GM18511 (cell line): ENCODE measurements around the gene CFAP299.
"Not testable (repeated sequence)": the region's sequence is repeated elsewhere in the genome, so short reads cannot be mapped to it uniquely, and the experiment has no call there.

ENCODE experiments used
- ATAC-seq: cut with Tn5 transposase; IDR thresholded peaks from one replicate; pipeline ENCODE4 v1.9.1; 2021; ENCODE audit warnings: mild to moderate bottlenecking, moderate library complexity; ENCODE audit not compliant: unreplicated experiment

The CFAP299 gene

DNA sequence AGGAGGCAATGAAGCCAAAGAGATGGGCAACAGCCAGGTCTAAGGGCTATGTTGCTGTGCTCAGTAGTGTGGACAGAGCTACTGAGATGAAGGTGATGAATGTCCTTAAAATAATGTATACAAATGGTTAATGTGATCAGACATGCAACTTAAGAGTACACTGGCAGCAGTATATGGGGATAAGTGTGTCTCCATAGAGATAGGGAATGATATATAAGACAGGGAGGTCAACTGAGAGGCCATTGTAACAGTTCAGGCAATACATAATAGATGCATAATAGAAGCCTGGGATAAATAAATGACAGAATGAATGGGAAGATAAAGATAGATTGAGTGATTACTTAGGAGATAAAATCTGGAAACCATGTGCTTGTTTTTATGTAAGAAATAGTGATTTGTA, 250.0 kb downstream of the CFAP299 start:
- ATAC-seq = no peak

- ATAC-seq = no peak
These were observed 251.2 kb downstream of the CFAP299 start for GRCh38 chr4:80586716-80587115.

GRCh38 chr4:80587871-80588385, 252.4 kb downstream of the CFAP299 start:
- no peak for ATAC-seq

- peak; percentile 76 for ATAC-seq
These were observed 257.4 kb downstream of the CFAP299 start for GRCh38 chr4:80592950-80593349.

GRCh38 chr4:80594701-80595100, 259.2 kb downstream of the CFAP299 start:
- no peak for ATAC-seq

- no peak for ATAC-seq
These were observed 272.9 kb downstream of the CFAP299 start for GRCh38 chr4:80608281-80608980.

DNA sequence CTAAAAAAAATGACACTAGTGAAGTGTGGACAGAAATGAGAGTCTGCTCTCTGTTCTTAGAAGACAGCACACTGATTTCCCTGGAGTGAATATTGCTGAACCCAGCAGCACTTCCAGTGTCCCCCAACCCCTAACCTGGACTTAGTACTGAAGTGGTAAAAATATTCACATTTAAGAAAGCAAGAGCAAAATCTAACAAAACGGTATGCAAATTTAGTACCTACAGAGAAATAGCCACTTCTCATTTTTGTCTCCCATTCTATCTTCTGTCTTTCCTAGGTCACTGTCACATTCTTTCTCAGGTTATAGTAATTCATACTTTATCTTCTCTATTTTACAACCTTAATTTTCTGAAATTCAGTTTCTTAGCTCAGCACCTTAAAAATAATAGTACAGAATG, 274.7 kb downstream of the CFAP299 start:
- ATAC-seq = peak; percentile 21

GRCh38 chr4:80610845-80611677, 275.5 kb downstream of the CFAP299 start:
- ATAC-seq = peak; percentile 89

DNA sequence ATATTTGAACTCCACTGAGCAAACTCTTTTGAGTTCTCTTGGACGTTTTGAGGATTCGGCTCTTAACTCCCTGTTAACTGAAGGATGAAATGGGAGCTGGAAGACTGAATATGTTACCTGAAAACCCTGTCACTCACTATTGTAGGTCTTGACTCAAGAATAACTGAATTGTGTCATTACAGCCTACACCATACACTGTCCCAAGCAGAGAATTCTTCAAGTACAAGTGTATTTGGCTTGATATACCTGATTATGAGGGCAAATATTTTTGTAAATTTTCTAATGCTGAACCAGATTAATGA, 276.1 kb downstream of the CFAP299 start:
- peak; percentile 15 for ATAC-seq

DNA sequence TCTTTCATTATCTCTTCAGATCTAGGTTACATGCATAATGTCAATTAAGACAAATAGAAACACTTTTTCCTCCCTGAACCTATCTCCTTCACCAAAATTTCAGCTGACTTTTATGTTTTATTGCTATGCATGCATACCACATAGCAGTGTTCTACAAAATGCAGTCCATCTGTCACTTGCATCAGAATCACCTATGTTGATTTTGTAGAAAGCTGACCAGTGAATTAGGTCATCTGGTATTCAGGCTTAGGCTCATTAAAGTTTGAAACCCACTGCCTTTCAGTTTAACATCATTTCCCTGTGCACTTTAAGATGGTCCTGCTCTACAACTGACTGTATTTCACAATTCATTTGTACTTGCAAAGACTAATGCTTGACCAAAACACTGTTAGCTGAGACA, 277.9 kb downstream of the CFAP299 start:
- no peak for ATAC-seq

DNA sequence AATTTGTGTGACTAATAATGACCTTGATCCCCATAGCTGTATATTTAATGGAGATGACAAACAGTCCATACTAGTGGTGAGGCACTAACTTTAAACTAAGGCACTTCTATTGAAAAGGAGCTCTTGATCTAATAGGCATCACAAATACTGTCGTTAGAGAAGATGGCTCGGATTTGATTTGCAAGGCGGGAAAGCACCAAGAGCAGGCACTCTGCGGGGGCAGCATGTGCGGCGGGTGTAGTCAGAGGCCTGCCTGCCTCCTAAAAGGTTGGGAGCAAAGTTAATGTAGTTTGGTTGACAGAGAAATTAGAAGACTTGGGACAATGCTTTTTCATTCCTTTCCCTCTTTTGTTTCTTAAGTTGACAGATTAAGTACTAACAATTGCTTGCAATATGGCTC, 278.8 kb downstream of the CFAP299 start:
- ATAC-seq = no peak

GRCh38 chr4:80615099-80615498, 279.6 kb downstream of the CFAP299 start:
- no peak for ATAC-seq

- no peak for ATAC-seq
These were observed 283.6 kb downstream of the CFAP299 start for GRCh38 chr4:80619070-80619674.

- no peak for ATAC-seq
These were observed 296.3 kb downstream of the CFAP299 start for GRCh38 chr4:80631861-80632260.

- ATAC-seq = no peak
These were observed 301.7 kb downstream of the CFAP299 start for GRCh38 chr4:80637190-80637589.

GRCh38 chr4:80646061-80646460, 310.5 kb downstream of the CFAP299 start:
- no peak for ATAC-seq

DNA sequence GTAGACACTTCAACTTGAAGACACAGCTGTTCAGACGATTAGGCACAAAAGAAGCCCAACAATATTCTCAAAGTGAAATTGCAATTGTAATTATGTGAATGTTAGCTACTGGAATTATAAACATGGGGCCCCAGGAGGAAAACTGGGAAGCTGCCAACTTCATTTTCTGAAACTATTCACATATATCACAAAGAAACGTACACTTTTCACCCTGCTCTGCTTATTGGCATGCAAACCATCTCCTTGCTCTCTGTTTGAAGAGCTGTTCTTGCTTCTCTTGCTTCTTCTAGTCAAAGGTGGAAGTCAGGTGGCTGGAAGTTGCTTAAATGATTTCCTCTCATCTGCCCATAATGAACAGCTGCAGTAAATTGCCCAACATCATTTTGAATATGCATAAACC, 320.1 kb downstream of the CFAP299 start:
- ATAC-seq = no peak

DNA sequence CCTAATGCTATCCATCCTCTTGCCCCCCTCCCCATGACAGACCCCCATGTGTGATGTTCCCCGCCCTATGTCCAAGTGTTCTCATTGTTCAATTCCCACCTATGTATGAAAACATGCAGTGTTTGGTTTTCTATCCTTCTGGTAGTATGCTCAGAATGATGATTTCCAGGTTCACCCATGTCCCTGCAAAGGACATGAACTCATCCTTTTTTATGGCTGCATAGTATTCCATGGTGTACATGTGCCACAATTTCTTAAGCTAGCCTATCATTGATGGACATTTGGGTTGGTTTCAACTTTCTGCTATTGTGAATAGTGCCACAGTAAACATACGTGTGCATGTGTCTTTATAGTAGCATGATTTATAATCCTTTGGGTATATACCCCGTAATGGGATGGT, 334.6 kb downstream of the CFAP299 start:
- ATAC-seq = not testable (repeated sequence)

DNA sequence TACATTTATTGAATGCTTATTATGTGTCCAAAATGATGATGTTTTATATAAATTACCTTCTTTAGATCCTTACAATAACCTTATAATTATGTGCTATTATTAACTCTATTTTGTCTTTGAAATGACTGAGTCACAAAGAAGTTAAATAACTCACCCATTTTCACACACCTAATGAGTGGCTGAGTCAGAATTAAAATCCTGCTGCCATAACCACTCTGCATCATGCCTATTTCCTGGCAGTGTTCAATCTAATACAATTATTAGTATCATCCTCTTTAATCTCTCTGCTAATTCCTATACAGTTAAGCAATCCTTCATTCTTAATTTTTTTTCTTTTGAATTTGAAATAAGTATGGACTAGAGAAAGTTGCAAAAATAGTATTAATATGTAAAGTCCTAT, 342.9 kb downstream of the CFAP299 start:
- no peak for ATAC-seq

DNA sequence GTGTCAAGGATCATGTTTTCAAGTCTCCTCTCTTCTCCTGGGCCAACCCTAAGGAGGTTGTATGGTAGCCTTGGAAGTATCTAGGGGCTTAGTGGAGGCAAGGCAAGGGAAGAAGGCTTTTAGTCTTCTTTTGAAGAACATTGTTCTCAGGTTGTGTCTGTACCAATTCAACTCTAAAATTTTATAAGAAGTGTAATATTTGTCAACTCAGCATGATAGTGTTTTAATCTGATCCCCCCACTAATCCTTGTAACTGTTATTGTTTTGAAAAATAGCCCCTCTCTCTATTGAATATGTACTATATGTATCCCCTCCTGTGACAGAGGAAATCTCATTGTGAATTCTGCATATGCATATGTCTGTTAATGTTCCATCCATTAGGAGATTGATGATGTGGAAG, 345.4 kb downstream of the CFAP299 start:
- no peak for ATAC-seq

GRCh38 chr4:80685214-80685613, 349.7 kb downstream of the CFAP299 start:
- no peak for ATAC-seq

DNA sequence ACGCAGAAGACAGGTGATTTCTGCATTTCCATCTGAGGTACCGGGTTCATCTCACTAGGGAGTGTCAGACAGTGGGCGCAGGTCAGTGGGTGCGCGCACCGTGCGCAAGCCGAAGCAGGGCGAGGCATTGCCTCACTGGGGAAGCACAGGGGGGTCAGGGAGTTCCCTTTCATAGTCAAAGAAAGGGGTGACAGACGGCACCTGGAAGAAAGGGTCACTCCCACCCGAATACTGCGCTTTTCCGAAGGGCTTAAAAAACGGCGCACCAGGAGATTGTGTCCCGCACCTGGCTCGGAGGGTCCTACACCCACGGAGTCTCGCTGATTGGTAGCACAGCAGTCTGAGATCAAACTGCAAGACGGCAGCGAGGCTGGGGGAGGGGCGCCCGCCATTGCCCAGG, 352.2 kb downstream of the CFAP299 start:
- not testable (repeated sequence) for ATAC-seq
